Stimulated activated CD4-positive, alpha-beta T cell treated with anti-CD3 and anti-CD28 coated beads, Interleukin-1b, Interleukin-23, amount 100 ng/mL, for 48 hours (primary cell): ENCODE results near the gene PLPPR1.

ENCODE experiments used
- DNase-seq: peaks from one replicate; pipeline ENCODE4 v3.0.0-alpha.2; 2020

The PLPPR1 gene

GRCh38 chr9:101050650-101051049 lies 22.1 kb downstream of the PLPPR1 start:
- no peak for DNase-seq

- no peak for DNase-seq
Observed at GRCh38 chr9:101054657-101055056, 26.1 kb downstream of the PLPPR1 start.

- DNase-seq, result no peak
Observed at GRCh38 chr9:101055516-101055915, 27.0 kb downstream of the PLPPR1 start.

- no peak for DNase-seq
Observed at GRCh38 chr9:101062686-101063085, 34.2 kb downstream of the PLPPR1 start.

- DNase-seq, result no peak
Observed at GRCh38 chr9:101063192-101063591, 34.7 kb downstream of the PLPPR1 start.

GRCh38 chr9:101064206-101064605 lies 35.7 kb downstream of the PLPPR1 start:
- DNase-seq, result no peak

GRCh38 chr9:101065930-101066329 lies 37.4 kb downstream of the PLPPR1 start:
- DNase-seq, result no peak

GRCh38 chr9:101068696-101069095 lies 40.2 kb downstream of the PLPPR1 start:
- DNase-seq, result no peak

- DNase-seq, result no peak
Observed at GRCh38 chr9:101072259-101072658, 43.7 kb downstream of the PLPPR1 start.

- DNase-seq, result no peak
Observed at GRCh38 chr9:101073122-101073521, 44.6 kb downstream of the PLPPR1 start.

GRCh38 chr9:101081641-101082040 lies 53.1 kb downstream of the PLPPR1 start:
- no peak for DNase-seq

GRCh38 chr9:101083448-101084202 lies 55.1 kb downstream of the PLPPR1 start:
- no peak for DNase-seq

GRCh38 chr9:101087426-101087825 lies 58.9 kb downstream of the PLPPR1 start:
- no peak for DNase-seq

- no peak for DNase-seq
Observed at GRCh38 chr9:101092922-101093321, 64.4 kb downstream of the PLPPR1 start.

- no peak for DNase-seq
Observed at GRCh38 chr9:101093620-101094019, 65.1 kb downstream of the PLPPR1 start.

GRCh38 chr9:101094686-101095085 lies 66.2 kb downstream of the PLPPR1 start:
- no peak for DNase-seq

GRCh38 chr9:101097210-101097609 lies 68.7 kb downstream of the PLPPR1 start:
- DNase-seq, result no peak

- DNase-seq, result no peak
Observed at GRCh38 chr9:101098392-101098791, 69.9 kb downstream of the PLPPR1 start.

GRCh38 chr9:101114317-101114716 lies 85.8 kb downstream of the PLPPR1 start:
- DNase-seq, result no peak

- no peak for DNase-seq
Observed at GRCh38 chr9:101115102-101115501, 86.6 kb downstream of the PLPPR1 start.

GRCh38 chr9:101117161-101117560 lies 88.6 kb downstream of the PLPPR1 start:
- DNase-seq, result no peak

- peak; percentile 4 for DNase-seq
Observed at GRCh38 chr9:101119206-101119819, 90.8 kb downstream of the PLPPR1 start.

- DNase-seq, result no peak
Observed at GRCh38 chr9:101121836-101122399, 93.4 kb downstream of the PLPPR1 start.

GRCh38 chr9:101126556-101126955 lies 98.0 kb downstream of the PLPPR1 start:
- DNase-seq, result no peak
